Measurements from ENCODE around the gene ANKRD63.

- TF ChIP-seq CTCF (conservative IDR thresholded peaks at IDR 0.05; ENCODE audit: low read depth, low read length), result no peak
- no peak for TF ChIP-seq EZH2 (IDR thresholded peaks at IDR 0.05; ENCODE audit: low read length, unreplicated experiment)
- no peak for TF ChIP-seq EZH2phosphoT487 (IDR thresholded peaks at IDR 0.05; ENCODE audit: borderline replicate concordance, low read length)
Measured at GRCh38 chr15:40332113-40332781, 49.4 kb upstream of the ANKRD63 start.
